ENCODE data around the gene CPA5. TPM values are rescaled to one million over a fixed set of nuclear protein-coding genes. Genes with fewer than 3 reads are reported as not detected.
A peak's percentile ranks its signal among the peaks of the same experiment; 100 is the strongest.

Gene CPA5
- total RNA-seq, 4 donors from 2014 or later: not detected

DNA sequence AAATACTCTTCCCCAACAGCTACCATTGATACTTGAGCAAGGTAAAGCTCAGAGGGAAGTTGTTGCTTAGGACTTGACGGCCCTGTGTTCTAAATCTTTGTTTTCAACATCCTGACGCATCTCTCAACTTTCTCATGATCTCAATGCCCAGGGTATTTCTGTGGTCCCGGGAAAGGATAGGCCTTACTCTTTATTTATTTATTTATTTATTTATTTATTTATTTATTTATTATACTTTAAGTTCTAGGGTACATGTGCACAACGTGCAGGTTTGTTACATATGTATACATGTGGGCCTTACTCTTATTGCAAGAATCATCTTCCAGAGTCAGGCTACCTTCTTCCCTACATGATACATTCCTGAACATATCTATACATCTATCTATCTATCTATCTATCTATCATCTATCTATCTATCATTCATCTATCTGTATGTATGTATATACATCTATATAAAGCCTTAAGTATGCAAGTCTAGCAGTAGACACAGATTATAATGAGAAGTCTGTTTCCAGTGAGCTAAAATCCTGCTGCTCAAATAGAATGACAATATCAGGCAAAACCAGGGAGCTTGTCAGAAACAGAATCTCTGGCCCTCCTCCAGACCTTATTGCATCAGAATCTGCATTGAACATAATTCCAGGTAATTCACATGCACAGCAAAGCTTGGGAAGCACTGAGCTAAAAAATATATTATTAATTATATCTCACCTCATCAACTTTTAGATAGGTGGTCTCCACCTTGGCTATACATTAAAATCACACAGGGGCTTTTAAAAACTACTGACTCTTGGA, 12.2 kb upstream of the CPA5 start:
- Histone ChIP-seq H3K27ac (no peak overlapping the region), H3K9me3 (no peaks in the 10 kb centered on the region), H3K4me3 (no peak overlapping the region), H3K36me3 (no peaks in the 10 kb centered on the region), H3K4me1 (no peaks in the 10 kb centered on the region), H3K27me3 (no peaks in the 10 kb centered on the region)
- no peak for DNase-seq
- intact Hi-C loops (cut with DNase I; ENCODE audit: low total_unique reads): no loop called here
- TF ChIP-seq CTCF (IDR thresholded peaks at IDR 0.05) (no peak), POLR2A (IDR thresholded peaks at IDR 0.05) (no peak)

DNA sequence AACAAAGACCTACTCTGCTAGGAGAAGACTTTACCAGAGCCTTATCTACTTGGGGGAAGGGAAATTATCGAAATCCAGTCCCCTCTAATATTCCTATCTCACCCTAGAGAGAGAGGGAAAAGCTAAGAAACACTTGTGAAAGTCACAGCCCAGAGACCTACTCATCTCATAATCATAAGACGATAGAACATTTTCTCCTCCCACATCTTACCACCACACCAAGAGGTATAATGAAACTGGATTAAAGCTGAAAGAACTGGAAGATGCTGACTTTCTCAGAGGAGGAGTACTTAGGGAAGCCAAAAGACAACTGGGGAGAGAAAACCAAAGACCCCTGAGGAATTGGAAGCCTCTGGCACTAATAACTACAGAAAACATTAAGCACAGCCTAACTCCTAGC, 10.8 kb upstream of the CPA5 start:
- Histone ChIP-seq H3K4me3 (no peak overlapping the region), H3K4me1 (no peaks in the 10 kb centered on the region), H3K9me3 (no peaks in the 10 kb centered on the region), H3K27me3 (no peaks in the 10 kb centered on the region), H3K27ac (no peak overlapping the region), H3K36me3 (no peaks in the 10 kb centered on the region)
- intact Hi-C loops (cut with DNase I; ENCODE audit: low total_unique reads): no loop called here
- no peak for DNase-seq
- TF ChIP-seq POLR2A (IDR thresholded peaks at IDR 0.05) (no peak), CTCF (IDR thresholded peaks at IDR 0.05) (no peak)

- Histone ChIP-seq H3K27me3 (no peaks in the 10 kb centered on the region), H3K4me1 (no peaks in the 10 kb centered on the region), H3K9me3 (no peaks in the 10 kb centered on the region), H3K4me3 (no peak overlapping the region), H3K36me3 (no peaks in the 10 kb centered on the region), H3K27ac (no peak overlapping the region)
- no peak for TF ChIP-seq CTCF (IDR thresholded peaks at IDR 0.05)
- TF ChIP-seq POLR2A (IDR thresholded peaks at IDR 0.05): no peak
- DNase-seq: peak in 1 of 2 donors; percentile 27
- intact Hi-C loops (cut with DNase I; ENCODE audit: low total_unique reads): no loop called here
These were observed 10.3 kb upstream of the CPA5 start for GRCh38 chr7:130334274-130334673.

DNA sequence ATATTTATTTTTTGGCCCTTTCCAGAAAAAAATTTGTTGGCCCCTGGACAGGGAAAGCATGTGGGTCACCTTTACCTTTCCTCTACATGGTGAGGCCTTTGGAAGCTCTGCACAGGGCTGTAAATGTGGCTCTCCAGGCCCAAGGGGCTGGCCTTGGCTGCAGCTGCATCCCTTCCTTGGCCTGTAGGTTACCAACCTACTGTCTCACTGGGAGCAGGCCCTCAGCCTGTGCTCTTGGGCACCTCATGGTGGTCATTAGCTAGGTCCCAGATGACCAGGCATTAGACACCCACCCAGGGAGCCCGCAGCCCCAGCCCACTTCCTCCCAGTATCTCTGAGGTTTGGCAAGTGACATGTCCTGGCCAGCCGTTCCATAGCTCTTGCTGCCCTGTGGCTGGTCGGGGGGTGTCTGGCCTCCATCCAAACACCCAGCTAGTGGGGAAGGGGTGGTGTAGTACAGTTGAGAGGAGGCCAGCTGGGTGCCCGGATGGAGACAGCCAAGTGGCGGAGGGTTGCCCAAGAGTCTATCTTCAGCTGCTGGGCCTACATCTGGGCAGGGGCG, 7.1 kb upstream of the CPA5 start:
- H3K27me3 ChIP-seq: no peaks in the 10 kb centered on the region
- DNase-seq: no peak
- no peak overlapping the region for H3K27ac ChIP-seq
- no peaks in the 10 kb centered on the region for H3K36me3 ChIP-seq
- intact Hi-C loops (cut with DNase I; ENCODE audit: low total_unique reads): no loop called here
- no peak for TF ChIP-seq POLR2A (IDR thresholded peaks at IDR 0.05)
- no peak for TF ChIP-seq CTCF (IDR thresholded peaks at IDR 0.05)
- no peaks in the 10 kb centered on the region for H3K4me1 ChIP-seq
- no peak overlapping the region for H3K4me3 ChIP-seq
- no peaks in the 10 kb centered on the region for H3K9me3 ChIP-seq

GRCh38 chr7:130338233-130338632, 6.4 kb upstream of the CPA5 start:
- DNase-seq: no peak
- Histone ChIP-seq H3K4me3 (no peak overlapping the region), H3K9me3 (no peaks in the 10 kb centered on the region), H3K27ac (no peak overlapping the region), H3K4me1 (no peaks in the 10 kb centered on the region), H3K36me3 (no peaks in the 10 kb centered on the region), H3K27me3 (no peaks in the 10 kb centered on the region)
- TF ChIP-seq POLR2A (IDR thresholded peaks at IDR 0.05) (no peak), CTCF (IDR thresholded peaks at IDR 0.05) (no peak)
- intact Hi-C loops (cut with DNase I; ENCODE audit: low total_unique reads): no loop called here

All from uterus (tissue), 4 donors.